Duodenal mucosa (tissue), 2 donors: Measurements from ENCODE around the gene UTS2B.

Experiments used
- H3K27ac ChIP-seq: one replicate; pipeline ENCODE4 v1.7.0; 2013; ENCODE audit warnings: low read depth, low read length
- H3K27me3 ChIP-seq, 2 donors: one replicate each; pipeline ENCODE4 v1.7.0; 2013; ENCODE audit warnings: low read length in 2 of 2, control low read depth in 1 of 2; ENCODE audit not compliant: insufficient read depth in 2 of 2, control insufficient read depth in 1 of 2
- H3K36me3 ChIP-seq, 2 donors: one replicate each; pipeline ENCODE4 v1.7.0; 2013; ENCODE audit warnings: low read length in 2 of 2, control low read depth in 1 of 2; ENCODE audit not compliant: insufficient read depth in 2 of 2, control insufficient read depth in 1 of 2
- H3K4me1 ChIP-seq, 2 donors: one replicate each; pipeline ENCODE4 v1.7.0; 2013; ENCODE audit warnings: low read length in 2 of 2, control low read depth in 1 of 2; ENCODE audit not compliant: insufficient read depth in 2 of 2, control insufficient read depth in 1 of 2
- H3K4me3 ChIP-seq, 2 donors: one replicate each; pipeline ENCODE4 v1.7.0; 2013; ENCODE audit warnings: low read length in 2 of 2, low read depth in 1 of 2
- H3K9ac ChIP-seq, 2 donors: one replicate each; pipeline ENCODE4 v1.7.0; 2013; ENCODE audit warnings: low read length in 2 of 2, low read depth in 1 of 2
- H3K9me3 ChIP-seq, 2 donors: one replicate each; pipeline ENCODE4 v1.7.0; 2013; ENCODE audit warnings: low read length in 2 of 2, control low read depth in 1 of 2; ENCODE audit not compliant: control insufficient read depth in 1 of 2

The UTS2B gene, protein sequence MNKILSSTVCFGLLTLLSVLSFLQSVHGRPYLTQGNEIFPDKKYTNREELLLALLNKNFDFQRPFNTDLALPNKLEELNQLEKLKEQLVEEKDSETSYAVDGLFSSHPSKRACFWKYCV

DNA sequence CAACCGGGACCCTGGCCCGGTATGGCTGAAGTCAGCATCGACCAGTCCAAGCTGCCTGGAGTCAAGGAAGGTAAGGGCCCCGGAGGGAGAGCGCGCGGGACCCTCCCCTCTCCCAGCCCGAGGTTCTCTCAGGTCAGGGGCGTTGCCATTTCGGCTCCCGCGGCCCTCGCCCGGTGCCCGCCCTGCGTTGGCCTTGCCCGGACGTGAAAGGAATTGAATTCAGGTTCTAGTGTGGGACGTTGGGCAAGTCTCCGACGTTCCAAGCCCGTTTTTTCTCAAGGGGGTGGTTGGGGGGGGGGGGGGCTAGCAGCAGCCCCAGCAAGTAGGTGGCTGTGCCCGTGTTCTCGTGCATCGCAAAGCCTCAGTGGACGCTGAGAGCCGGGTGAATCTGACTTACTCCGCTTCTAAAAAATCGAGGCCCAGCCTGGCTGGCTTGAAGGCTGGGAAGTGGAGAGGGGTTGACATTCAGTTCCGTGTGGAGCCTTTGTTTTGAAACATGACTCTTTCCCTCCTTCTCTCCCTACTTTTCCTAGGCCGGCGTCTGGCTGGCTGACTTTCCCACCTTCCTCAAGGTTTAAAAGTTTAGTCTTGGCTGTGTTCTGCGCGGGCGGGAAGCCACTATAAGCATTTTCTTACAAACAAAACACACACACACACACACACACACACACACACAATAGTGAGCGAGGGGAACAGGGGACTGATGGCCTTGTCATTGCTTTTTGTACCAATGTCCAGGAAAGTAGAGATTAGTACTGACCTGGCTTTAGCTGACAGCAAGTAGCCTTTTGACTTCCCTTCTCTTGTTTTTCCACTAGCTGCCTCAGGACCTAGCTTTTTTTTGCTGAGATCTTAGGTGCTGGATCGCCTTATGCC lies at the start of gene UTS2B:
Gene UTS2B (minus strand): TSS at position 873 of the 876 bp plus-strand sequence. CDS start 48,337 bp downstream, outside the sequence.
- peaks cover 3 to 31% of the 10 kb centered on the region in 2 donors for H3K4me1 ChIP-seq

DNA sequence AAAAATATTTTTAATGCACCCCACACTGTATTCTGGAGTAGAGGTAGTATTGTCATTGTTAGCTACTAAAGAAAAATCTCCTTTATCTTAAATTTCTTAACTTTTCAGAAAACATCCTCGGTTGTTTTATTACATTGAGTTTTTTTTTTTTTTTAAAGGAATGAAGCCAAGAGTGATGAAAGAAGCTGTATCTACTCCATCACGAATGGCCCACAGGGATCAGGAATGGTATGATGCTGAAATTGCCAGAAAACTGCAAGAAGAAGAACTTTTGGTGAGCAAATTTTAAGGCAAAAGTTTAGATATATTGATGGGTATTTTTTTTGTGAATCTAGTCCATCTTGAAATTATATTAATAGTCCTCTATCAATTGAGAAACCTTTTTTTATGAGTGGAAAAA lies 49.7 kb upstream of the UTS2B start:
- Histone ChIP-seq H3K4me1 (no peaks in the 10 kb centered on the region), H3K36me3 (peaks cover 14 to 44% of the 10 kb centered on the region in 2 donors), H3K4me3 (no peak overlapping the region), H3K9ac (no peak overlapping the region), H3K27me3 (no peaks in the 10 kb centered on the region), H3K9me3 (no peaks in the 10 kb centered on the region), H3K27ac (no peak overlapping the region)

More for the DNA sequence above, at the start of gene UTS2B:
- H3K4me3 ChIP-seq = peak within 1 kb of the TSS; percentile 73 to 85
- peak within 1 kb of the TSS; percentile 86 for H3K27ac ChIP-seq
- no peaks in the 10 kb centered on the region for H3K9me3 ChIP-seq
- H3K36me3 ChIP-seq = no peaks in the 10 kb centered on the region
- H3K27me3 ChIP-seq = no peaks in the 10 kb centered on the region
- peak within 1 kb of the TSS; percentile 45 to 70 for H3K9ac ChIP-seq

DNA sequence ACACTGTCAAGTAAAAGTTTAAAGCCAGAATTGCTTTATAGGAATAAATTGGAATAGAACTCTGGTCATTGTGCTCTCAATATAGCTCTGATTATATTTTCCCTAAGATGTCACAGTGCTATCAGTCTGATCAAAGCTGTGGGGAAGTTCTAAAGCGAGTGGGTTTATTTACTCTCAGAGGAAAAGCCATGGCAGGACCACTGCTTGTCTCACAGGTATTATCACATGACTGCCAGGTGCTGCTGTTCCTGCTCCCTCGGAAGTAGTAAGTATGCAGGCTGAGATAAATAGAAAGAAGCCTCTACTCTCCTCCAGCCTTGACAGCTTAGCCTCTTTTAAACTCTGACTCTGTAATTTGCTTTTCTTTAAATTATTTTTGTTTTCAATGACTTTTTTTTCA lies 49.1 kb upstream of the UTS2B start:
- no peaks in the 10 kb centered on the region for H3K4me1 ChIP-seq
- H3K27ac ChIP-seq = no peak overlapping the region
- no peaks in the 10 kb centered on the region for H3K9me3 ChIP-seq
- H3K9ac ChIP-seq = no peak overlapping the region
- H3K36me3 ChIP-seq = peaks cover 15 to 44% of the 10 kb centered on the region in 2 donors
- H3K4me3 ChIP-seq = no peak overlapping the region
- no peaks in the 10 kb centered on the region for H3K27me3 ChIP-seq

DNA sequence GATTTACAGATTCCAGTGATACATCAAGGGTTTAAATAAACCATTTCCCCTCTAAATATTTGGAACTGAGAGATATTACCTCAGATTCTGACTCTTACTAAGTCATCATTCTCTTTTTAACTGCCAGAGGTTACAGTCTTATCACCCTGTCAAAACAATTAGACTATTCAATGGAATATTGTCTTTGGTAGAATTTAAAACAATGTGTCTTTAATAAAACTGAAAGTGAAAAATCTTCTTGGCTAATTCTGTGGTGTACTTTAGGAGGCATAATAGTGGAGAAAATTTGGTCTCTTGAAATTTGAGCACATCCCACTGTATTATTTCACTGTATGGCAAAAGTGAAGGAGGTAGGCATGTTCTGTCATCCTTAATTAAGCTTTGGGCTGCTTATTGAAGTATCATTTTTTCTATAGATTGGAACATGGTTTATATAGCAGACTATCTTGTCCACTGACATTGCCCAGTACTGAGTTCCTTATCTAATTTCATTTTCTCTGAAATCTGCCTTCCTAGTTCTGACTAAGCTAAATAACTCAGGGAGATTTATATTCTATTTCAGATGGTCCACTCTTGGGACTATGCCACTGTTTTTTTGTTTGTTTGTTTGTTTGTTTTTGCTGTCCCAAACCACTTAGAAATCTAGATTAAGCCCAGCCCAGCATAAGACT lies 48.0 kb upstream of the UTS2B start:
- no peak overlapping the region for H3K27ac ChIP-seq
- no peak overlapping the region for H3K4me3 ChIP-seq
- peaks cover 15 to 42% of the 10 kb centered on the region in 2 donors for H3K36me3 ChIP-seq
- no peak overlapping the region for H3K9ac ChIP-seq
- no peaks in the 10 kb centered on the region for H3K4me1 ChIP-seq
- no peaks in the 10 kb centered on the region for H3K9me3 ChIP-seq
- H3K27me3 ChIP-seq = no peaks in the 10 kb centered on the region

DNA sequence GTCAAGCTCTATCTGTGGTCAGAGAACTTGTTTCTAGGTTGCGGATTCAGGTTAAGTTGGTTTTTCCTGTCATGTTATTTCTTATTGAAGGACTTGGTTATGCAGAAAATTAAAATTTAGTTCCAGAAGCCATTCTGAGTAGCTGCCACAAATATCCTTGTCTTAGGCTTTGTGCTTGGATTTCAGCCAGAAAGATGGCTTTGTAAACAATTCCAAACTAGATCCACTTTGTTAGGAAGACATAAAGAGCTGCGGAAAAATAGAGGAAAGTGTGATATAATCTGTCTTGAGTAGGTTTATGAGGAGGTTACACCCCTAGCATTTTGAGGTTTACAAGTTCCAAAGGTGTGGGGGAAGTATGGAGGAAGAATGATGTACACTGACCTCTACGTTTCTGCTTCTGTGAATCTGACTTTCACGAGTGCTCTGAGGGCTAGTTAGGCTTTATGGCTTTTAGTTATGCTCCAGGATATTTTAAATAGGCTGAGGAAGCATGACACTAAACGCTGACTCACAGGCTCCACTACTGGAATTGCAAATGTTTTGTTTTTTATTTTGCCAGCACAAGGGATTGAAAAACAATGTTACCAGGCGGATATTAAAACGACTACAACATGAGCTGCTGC lies 46.3 kb upstream of the UTS2B start:
- H3K36me3 ChIP-seq = peaks cover 11 to 26% of the 10 kb centered on the region in 2 donors
- no peaks in the 10 kb centered on the region for H3K4me1 ChIP-seq
- no peaks in the 10 kb centered on the region for H3K27me3 ChIP-seq
- H3K9ac ChIP-seq = no peak overlapping the region
- no peaks in the 10 kb centered on the region for H3K9me3 ChIP-seq
- no peak overlapping the region for H3K4me3 ChIP-seq
- H3K27ac ChIP-seq = no peak overlapping the region

DNA sequence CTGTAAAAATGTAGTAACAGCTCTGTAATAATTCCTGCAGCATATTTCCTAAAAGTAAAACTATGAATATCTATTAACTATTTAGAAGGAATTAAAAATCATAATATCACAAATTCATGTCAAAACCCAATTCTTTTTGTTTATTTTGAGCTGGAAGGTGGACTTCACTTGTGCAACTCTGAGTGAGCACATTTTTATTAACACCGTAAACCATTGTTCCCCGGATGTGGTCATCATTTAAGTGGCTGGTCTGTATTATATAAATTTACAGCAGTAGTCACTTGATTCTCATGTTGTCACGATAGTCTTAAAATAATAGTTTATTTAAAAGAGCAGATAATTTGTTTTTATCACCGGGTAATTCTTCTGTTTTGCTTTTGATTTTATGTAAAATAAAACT lies 43.0 kb upstream of the UTS2B start:
- Histone ChIP-seq H3K9me3 (no peaks in the 10 kb centered on the region), H3K27ac (no peak overlapping the region), H3K4me3 (no peak overlapping the region), H3K27me3 (no peaks in the 10 kb centered on the region), H3K4me1 (no peaks in the 10 kb centered on the region), H3K36me3 (peaks cover 15 to 26% of the 10 kb centered on the region in 2 donors), H3K9ac (no peak overlapping the region)

DNA sequence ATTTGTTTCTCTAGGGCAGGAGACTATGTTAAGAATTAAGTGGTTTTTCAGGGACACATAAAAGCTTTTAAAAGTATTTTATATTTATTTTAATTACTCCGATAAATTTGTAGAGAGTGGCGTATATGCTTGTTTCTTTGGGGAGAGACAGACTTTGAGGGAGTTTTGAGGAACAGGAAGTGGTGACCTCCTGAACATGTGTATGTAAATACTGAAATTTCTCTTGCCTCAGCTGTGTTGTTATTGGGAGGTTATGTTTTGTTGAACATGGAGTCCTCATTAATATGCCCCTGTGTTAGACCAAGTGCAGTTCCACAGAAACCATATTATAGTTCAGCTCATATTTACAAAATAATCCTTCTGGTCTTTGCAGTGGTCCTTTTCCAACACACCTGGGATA lies 41.8 kb upstream of the UTS2B start:
- H3K9me3 ChIP-seq = no peaks in the 10 kb centered on the region
- H3K36me3 ChIP-seq = peaks cover 15 to 26% of the 10 kb centered on the region in 2 donors
- no peaks in the 10 kb centered on the region for H3K4me1 ChIP-seq
- H3K27me3 ChIP-seq = no peaks in the 10 kb centered on the region
- no peak overlapping the region for H3K27ac ChIP-seq
- H3K9ac ChIP-seq = no peak overlapping the region
- H3K4me3 ChIP-seq = no peak overlapping the region

DNA sequence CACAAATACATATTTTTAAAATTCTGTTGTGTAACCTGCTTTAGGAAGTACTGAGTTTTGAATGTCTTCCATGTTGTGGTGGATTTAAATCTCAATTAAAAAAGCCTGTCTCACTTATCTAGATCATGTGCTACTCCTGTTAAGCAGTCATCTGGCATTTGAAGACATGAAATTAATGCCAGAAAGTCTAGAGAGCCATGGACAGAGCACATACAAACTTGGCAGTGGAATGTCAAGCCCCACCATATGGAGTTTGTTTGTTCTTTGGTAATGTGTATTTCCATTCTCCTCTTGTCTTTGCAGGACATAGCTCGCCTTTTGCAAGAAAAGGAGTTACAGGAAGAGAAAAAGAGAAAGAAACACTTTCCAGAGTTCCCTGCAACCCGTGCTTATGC lies 39.3 kb upstream of the UTS2B start:
- Histone ChIP-seq H3K4me1 (no peaks in the 10 kb centered on the region), H3K27ac (no peak overlapping the region), H3K27me3 (no peaks in the 10 kb centered on the region), H3K9me3 (no peaks in the 10 kb centered on the region), H3K9ac (no peak overlapping the region), H3K4me3 (no peak overlapping the region), H3K36me3 (peaks cover 4 to 21% of the 10 kb centered on the region in 2 donors)

DNA sequence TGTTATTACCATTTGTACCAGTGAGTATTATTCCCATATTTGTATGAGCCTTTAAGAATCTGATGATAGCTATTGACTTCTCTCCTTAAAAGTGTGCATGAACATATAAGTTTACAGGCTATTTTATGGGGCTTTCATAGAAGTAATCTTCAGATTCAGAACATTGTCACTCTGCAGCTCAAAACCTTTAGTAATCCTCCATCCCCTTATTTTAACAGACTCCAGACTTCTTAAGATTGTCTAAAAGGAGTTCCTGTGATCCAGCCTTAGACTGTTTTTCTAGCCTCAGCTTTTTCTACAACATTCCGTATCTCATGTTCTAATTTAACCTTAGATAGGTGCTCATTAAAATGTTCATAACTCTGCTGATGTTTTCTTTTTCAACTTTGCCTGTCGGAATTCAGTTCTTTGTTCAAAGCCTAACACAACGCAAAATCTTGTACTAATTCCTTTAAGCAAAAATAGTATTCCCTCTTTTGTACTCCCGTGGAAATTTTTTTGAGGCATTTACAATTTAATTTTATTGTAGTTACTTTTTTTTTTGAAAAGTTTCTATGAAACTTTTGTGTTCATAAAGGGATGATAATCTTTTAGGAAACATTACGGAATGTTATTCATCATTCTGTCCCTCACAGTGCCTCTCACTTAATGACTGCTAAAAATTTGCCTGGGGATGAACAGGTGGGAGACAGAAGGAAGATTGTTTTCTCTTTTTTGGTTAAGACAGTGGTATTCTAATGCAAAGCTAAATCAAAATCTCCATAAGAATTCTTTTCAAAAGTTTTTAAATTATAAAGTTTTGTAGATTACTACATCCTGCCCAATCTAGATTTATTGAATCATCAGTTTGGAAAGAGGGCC lies 38.7 kb upstream of the UTS2B start:
- no peak overlapping the region for H3K9ac ChIP-seq
- H3K4me1 ChIP-seq = no peaks in the 10 kb centered on the region
- peaks cover 4 to 21% of the 10 kb centered on the region in 2 donors for H3K36me3 ChIP-seq
- H3K27ac ChIP-seq = no peak overlapping the region
- no peak overlapping the region for H3K4me3 ChIP-seq
- no peaks in the 10 kb centered on the region for H3K27me3 ChIP-seq
- H3K9me3 ChIP-seq = no peaks in the 10 kb centered on the region
